Measurements from ENCODE around the gene DOCK4.

The DOCK4 gene

GRCh38 chr7:111734954-111735660 is 471.1 kb downstream of the DOCK4 start:
- no peak for DNase-seq (ENCODE audit: low read depth in 2 of 2)

DNA sequence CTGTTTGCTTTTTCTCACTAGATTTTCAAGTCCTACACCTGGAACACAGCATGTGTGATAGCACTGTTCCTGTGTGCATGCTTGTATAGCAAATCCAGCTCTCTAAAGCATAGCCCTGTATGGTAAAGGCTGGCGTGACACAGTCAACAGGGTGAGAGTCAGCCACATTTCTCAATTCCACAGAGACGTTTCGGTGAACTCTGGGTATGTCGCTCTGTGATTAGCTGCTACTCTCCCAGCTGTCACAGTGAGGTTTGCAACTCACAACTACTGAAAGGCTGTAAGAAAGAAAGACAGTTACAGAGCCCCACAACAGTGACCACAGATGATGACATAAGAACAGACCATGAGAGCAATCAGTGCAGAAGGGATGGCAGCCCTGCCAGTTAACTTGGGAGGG is 473.3 kb downstream of the DOCK4 start:
- DNase-seq (ENCODE audit: low read depth in 2 of 2): no peak

DNA sequence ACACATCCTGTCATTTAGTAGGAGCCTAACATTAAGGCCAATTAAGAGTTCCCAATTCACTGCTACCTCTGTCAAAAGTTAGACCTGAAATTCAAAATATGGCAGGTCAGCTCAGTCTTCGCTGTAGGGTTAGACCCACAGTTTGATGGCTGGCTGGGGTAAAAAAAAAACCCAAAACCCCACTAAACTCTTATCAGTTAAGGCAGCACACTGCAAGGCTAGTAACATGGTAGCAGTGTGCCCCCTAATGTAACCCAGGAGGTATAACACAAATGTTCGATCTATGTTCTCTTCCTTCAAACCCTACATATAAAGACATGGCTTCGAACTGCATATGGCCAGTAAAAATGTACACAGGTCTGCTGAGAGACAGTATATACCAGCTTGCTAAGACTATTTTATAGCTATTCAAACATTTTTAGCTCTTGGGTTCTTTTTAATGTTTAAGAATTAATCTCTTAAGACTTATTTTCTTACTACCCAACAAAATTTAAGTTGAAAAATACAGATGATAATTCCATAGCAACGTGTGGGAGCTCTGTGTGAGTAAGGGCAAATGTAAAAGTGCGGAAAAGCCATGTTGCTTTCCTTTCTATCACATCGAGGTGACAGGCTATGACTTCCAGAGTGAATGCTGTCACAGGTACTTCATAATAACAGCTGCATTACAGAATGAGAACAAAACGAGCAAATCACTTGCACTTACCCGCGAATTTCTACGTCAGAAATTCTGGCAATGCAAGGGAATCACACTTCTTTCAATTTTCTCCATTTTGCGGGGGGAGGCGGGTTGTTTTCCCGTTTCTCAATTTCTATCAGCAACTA is 475.5 kb downstream of the DOCK4 start:
- no peak for DNase-seq (ENCODE audit: low read depth in 2 of 2)

DNA sequence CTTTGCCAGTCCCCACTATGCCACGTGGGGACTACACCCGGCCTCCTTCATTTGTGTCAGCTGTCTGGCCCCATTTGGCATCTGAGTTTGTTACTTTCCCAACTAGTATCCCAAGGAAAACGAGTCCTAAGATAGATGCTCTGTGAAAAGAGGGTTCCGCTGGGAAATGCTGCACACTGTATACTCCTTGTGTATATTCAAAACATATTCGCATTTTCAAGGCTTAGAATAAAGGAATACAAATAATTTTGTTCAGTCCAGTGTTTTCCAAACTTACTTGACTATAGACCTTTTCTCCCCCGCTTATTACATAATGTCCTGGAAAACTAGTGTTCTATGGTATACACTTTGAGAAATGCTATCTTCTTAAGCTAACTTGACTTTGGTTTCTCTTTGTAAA is 476.1 kb downstream of the DOCK4 start:
- no peak for DNase-seq (ENCODE audit: low read depth in 2 of 2)

GRCh38 chr7:111729483-111729882 is 476.7 kb downstream of the DOCK4 start:
- DNase-seq (ENCODE audit: low read depth in 2 of 2): no peak

DNA sequence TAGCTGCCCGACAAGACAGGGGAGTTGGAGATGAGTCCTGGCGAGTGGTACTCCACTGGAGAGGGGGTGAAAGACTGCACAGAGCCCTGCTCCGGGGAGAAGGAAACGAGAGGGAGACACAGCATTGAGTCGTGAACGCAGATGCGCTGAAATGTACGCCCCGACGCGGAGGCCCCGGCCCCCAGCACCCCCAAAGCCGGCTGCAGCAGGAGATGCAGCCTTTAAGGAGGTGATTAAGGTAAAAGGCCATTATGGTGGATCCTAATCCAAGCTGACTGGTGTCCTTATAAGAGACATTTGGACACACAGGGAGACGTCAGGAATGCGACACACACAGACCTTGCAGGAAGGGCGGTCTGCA is 477.6 kb downstream of the DOCK4 start:
- DNase-seq (ENCODE audit: low read depth in 2 of 2): no peak

- DNase-seq (ENCODE audit: low read depth in 2 of 2): no peak
Observed at GRCh38 chr7:111727905-111728634, 478.1 kb downstream of the DOCK4 start.

GRCh38 chr7:111718886-111719285 is 487.3 kb downstream of the DOCK4 start:
- no peak for DNase-seq (ENCODE audit: low read depth in 2 of 2)

GRCh38 chr7:111711426-111712065 is 494.7 kb downstream of the DOCK4 start:
- DNase-seq (ENCODE audit: low read depth in 2 of 2): no peak

DNA sequence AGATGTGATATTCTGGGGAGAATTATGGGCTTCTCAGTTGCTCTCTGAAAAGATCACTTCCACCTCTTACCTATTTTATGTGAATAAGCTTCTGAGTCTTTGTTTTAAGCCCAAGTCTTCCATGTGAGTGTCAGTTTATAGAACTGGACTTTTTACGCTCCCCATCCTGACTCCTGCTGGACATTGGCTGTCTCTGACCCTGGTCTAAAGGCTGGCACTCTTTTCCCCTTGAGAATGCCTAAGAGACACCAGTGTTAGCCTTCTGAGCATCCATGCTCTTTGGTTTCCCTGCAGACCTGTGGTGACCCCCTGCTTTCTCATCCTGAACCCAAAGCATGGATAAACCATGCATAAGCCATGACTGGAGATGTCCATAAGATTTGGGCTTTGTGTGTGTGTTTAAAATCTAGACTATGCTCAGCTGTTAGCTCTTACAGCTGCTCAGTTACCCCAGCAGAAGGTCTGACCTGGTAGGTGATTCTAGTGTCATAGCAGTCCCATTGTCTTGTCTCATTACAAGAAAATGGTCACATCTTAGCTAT is 495.3 kb downstream of the DOCK4 start:
- no peak for DNase-seq (ENCODE audit: low read depth in 2 of 2)

GRCh38 chr7:111708072-111708471 is 498.1 kb downstream of the DOCK4 start:
- no peak for DNase-seq (ENCODE audit: low read depth in 2 of 2)

DNA sequence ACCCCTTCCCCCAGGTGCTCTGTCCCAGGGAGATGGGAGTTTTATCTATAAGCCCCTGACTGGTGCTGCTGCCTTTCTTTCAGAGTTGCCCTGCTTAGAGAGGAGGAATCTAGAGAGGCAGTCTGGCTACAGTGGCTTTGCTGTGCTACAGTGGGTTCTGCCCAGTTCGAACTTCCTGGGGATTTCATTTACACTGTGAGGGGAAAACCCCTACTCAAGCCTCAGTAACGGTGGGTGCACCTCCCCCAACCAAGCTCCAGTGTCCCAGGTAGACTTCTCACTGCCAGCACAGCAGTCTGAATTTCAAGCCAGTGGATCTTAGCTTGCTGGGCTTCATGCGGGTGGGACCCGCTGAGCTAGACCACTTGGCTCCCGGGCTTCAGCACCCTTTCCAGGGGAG is 500.4 kb downstream of the DOCK4 start:
- DNase-seq (ENCODE audit: low read depth in 2 of 2): no peak

DNA sequence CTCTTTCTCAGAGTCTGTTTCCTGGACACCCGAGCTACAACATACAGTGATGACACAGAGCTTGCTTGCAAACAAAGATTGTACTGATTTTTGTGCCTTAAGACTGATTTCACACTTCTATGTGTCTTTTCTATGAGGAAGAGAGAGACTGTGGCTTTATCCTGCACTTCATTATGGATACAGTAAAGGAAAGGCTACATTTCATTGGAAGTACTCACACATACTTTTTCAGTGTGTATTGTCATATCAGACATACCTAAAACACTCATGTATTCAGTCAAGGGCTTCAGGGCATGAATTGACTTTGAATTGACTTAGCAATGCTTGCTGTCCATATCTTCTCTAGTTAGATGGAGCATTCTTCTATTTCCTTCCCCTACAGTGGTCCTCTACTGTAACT is 508.4 kb downstream of the DOCK4 start:
- DNase-seq (ENCODE audit: low read depth in 2 of 2): no peak

DNA sequence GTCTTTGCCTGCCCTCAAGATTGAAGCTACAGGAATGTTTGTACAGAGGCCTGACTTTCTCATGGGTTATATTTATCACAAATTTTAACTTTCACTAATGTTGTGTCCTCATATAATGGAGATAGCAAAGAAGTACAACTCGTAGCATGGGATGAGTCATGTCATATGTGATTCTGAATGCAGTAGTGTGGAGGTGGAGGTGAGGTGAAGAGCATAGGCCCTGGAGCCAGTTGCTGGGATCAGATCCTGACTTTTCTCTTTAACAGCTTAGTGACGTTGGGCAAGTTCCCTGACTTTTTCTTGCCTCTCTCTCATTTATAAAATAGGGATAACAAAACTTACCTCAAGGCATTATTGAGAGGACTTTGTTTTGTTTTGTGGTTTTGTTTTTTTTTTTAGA is 511.8 kb downstream of the DOCK4 start:
- DNase-seq (ENCODE audit: low read depth in 2 of 2): no peak

GRCh38 chr7:111690364-111691111 is 515.7 kb downstream of the DOCK4 start:
- no peak for DNase-seq (ENCODE audit: low read depth in 2 of 2)

GRCh38 chr7:111685349-111685748 is 520.9 kb downstream of the DOCK4 start:
- DNase-seq (ENCODE audit: low read depth in 2 of 2): no peak

DNA sequence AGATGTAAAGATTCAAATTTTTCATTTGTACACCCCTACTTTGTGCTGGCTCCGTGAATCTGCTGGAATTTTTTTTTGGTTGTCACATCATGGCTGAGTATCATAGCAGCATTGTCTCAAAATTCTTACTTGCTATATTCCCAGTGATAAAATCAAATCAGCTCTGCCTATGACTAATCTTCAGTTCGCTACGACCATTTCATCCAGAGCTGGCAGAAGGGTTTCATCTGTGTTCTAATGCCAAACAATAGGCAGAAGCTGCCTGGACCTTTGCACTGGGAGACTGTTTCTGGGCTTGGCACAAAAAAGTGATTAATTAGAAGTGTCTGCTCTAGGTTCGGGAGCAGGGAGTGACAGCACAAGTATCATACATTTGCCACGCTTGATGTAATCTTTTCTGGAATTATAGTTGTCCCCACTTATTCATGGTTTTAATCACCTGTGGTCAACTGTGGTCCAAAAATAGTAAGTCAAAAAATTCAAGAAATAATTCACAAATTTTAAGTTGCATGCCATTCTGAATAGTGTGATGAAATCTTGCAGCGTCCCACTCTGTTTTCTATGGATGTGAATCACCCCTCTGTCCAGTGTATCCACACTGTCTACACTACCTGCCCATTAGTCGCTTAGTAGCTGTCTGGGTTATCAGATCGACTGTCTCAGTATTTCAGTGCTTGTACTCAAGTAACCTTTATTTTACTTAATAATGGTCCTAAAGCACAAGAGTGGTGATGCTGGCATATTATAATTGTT is 523.4 kb downstream of the DOCK4 start:
- DNase-seq (ENCODE audit: low read depth in 2 of 2): no peak

GRCh38 chr7:111681242-111681641 is 525.0 kb downstream of the DOCK4 start:
- no peak for DNase-seq (ENCODE audit: low read depth in 2 of 2)

GRCh38 chr7:111678986-111679385 is 527.2 kb downstream of the DOCK4 start:
- DNase-seq (ENCODE audit: low read depth in 2 of 2): no peak

DNA sequence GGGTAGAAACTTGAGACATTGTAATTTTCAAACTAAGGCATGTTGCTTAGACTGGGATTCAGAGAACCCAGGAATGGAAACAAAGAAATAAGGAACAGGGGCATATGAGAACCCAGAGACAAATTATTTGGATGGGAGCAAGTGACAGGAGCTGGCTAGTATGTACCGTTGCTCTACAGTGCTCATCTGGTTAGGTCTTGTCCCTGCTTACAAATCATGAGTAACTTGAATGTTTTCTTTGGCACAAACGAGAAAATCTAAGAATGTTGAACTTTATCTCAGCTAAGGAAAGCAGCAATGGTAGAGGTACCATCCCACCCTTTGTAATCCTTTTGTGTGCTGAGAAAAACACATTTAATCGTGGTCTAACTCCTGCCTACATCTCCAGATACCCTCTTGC is 527.9 kb downstream of the DOCK4 start:
- no peak for DNase-seq (ENCODE audit: low read depth in 2 of 2)

DNA sequence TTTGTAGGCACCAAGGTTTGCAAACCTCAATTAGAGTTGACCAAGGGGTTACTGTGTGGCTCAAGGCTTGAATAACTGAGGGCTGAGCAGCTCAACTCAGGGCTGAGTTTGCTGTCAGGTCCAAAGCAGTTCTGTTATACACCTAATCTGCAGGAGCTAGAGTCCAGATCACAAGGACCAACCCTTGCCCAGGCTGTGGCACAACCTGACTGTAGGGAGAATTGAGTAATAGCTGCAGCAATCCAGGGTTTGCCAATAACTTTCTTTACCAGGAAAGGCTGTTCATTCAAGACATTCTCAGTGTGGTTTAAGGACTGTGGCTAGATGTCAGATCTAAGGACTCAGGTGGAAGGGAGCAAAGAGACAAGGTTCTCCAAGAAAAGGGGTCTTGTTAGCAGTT is 528.4 kb downstream of the DOCK4 start:
- no peak for DNase-seq (ENCODE audit: low read depth in 2 of 2)
